Smooth muscle cell (in vitro differentiated cells): ENCODE results near the gene CARS2. TPM values are rescaled to one million over a fixed set of nuclear protein-coding genes. Genes with fewer than 3 reads are reported as not detected.
"Not testable (repeated sequence)": the region's sequence is repeated elsewhere in the genome, so short reads cannot be mapped to it uniquely, and the experiment has no call there.

Experiments
- DNase-seq: peaks from one replicate; lab custom pipeline; 2025; ENCODE audit not compliant: unreplicated experiment; lab: John Stamatoyannopoulos, UW
- H2AFZ ChIP-seq: fragments of 200-600 bp; sonication (generic); 2 replicates; pipeline ENCODE4 v1.6.0; 2016; ENCODE audit warnings: antibody characterized with exemption, low read depth, mild to moderate bottlenecking
- H3F3A ChIP-seq: fragments of 200-600 bp; sonication (generic); 2 replicates; pipeline ENCODE4 v1.6.0; 2017; ENCODE audit warnings: antibody characterized with exemption, low read depth
- H3K27ac ChIP-seq: fragments of 200-600 bp; sonication (generic); 2 replicates; pipeline ENCODE4 v1.5.1; 2016; ENCODE audit warnings: low read depth, mild to moderate bottlenecking
- H3K27me3 ChIP-seq: fragments of 200-600 bp; sonication (generic); 2 replicates; pipeline ENCODE4 v1.6.1; 2016; ENCODE audit warnings: low read depth, mild to moderate bottlenecking
- H3K36me3 ChIP-seq: fragments of 200-600 bp; sonication (generic); 2 replicates; pipeline ENCODE4 v1.5.1; 2016; ENCODE audit warnings: low read depth
- H3K4me1 ChIP-seq: fragments of 200-600 bp; sonication (generic); 2 replicates; pipeline ENCODE4 v1.5.1; 2016; ENCODE audit warnings: low read depth
- H3K4me2 ChIP-seq: fragments of 200-600 bp; sonication (generic); 2 replicates; pipeline ENCODE4 v1.6.0; 2016; ENCODE audit warnings: mild to moderate bottlenecking
- H3K4me3 ChIP-seq: fragments of 200-600 bp; sonication (generic); 2 replicates; pipeline ENCODE4 v1.5.1; 2016; ENCODE audit warnings: mild to moderate bottlenecking
- H3K79me2 ChIP-seq: fragments of 200-600 bp; sonication (generic); 2 replicates; pipeline ENCODE4 v1.6.0; 2016; ENCODE audit warnings: low read depth, mild to moderate bottlenecking
- H3K9ac ChIP-seq: fragments of 200-600 bp; sonication (generic); 2 replicates; pipeline ENCODE4 v1.6.0; 2016; ENCODE audit warnings: low read depth
- H3K9me3 ChIP-seq: fragments of 200-600 bp; sonication (generic); replicated peaks from 2 replicates; pipeline ENCODE4 v1.5.1; 2016; ENCODE audit warnings: low read depth
- H4K20me1 ChIP-seq: fragments of 200-600 bp; sonication (generic); 2 replicates; pipeline ENCODE4 v1.6.0; 2016; ENCODE audit warnings: low read depth
- CTCF ChIP-seq: fragments of 200-600 bp; sonication (generic); IDR thresholded peaks from 2 replicates; pipeline ENCODE4 v1.5.1; 2017; ENCODE audit warnings: borderline replicate concordance, mild to moderate bottlenecking, antibody characterized with exemption; ENCODE audit not compliant: insufficient read depth, poor library complexity, severe bottlenecking
- WGBS: methylation state at CpG from one replicate; pipeline ENCODE4 v1.1.7; 2016; ENCODE audit warnings: low lambda C conversion rate; 5-methylcytosine and 5-hydroxymethylcytosine counted together
- polyA plus RNA-seq: library from polyadenylated mRNA; unstranded; fragments of >200 nt; fragmentation: Nextera tagmentation; extraction: Ambion mirVana; gene quantifications from 2 replicates; pipeline ENCODE4 v1.2.1, GENCODE V29; 2016
- total RNA-seq: library from RNA; depleted of rRNA; stranded (reverse); fragments of >200 nt; gene quantifications from 2 replicates; pipeline ENCODE4 v1.2.3, GENCODE V29; 2014

The CARS2 gene
- total and polyA plus RNA-seq, 2 experiments from 2014 or later, result 37.5 to 71.7 TPM

GRCh38 chr13:110737555-110737954 is 31.6 kb upstream of the CARS2 start:
- Histone ChIP-seq H3K4me3 (no peak overlapping the region), H3K36me3 (no peaks in the 10 kb centered on the region), H3K27ac (no peak overlapping the region), H3K79me2 (no peaks in the 10 kb centered on the region), H3K9ac (no peak overlapping the region), H4K20me1 (no peaks in the 10 kb centered on the region), H3F3A (no peaks in the 10 kb centered on the region), H2AFZ (no peak overlapping the region), H3K4me2 (no peak overlapping the region), H3K4me1 (no peaks in the 10 kb centered on the region), H3K27me3 (no peaks in the 10 kb centered on the region), H3K9me3 (no peaks in the 10 kb centered on the region)
- TF ChIP-seq CTCF, result no peak
- DNase-seq, result no peak

- no peaks in the 10 kb centered on the region for H3K79me2 ChIP-seq
These were observed 28.6 kb upstream of the CARS2 start for GRCh38 chr13:110734561-110734960.

GRCh38 chr13:110731072-110731471 is 25.2 kb upstream of the CARS2 start:
- no peak overlapping the region for H3K9ac ChIP-seq
- H3K79me2 ChIP-seq, result no peaks in the 10 kb centered on the region
- H3K36me3 ChIP-seq, result no peaks in the 10 kb centered on the region
- no peak overlapping the region for H2AFZ ChIP-seq
- no peak for DNase-seq
- no peaks in the 10 kb centered on the region for H3K9me3 ChIP-seq
- H3K4me3 ChIP-seq, result no peak overlapping the region
- no peaks in the 10 kb centered on the region for H4K20me1 ChIP-seq
- no peak for TF ChIP-seq CTCF
- no peak overlapping the region for H3K4me2 ChIP-seq
- H3K27me3 ChIP-seq, result no peaks in the 10 kb centered on the region
- no peaks in the 10 kb centered on the region for H3F3A ChIP-seq
- no peaks in the 10 kb centered on the region for H3K4me1 ChIP-seq
- no peak overlapping the region for H3K27ac ChIP-seq
- WGBS, result 98% methylated on average over 3 of the region's 3 CpGs

More at GRCh38 chr13:110734561-110734960, 28.6 kb upstream of the CARS2 start:
- Histone ChIP-seq H2AFZ (no peak overlapping the region), H3K4me1 (no peaks in the 10 kb centered on the region), H3F3A (no peaks in the 10 kb centered on the region), H4K20me1 (no peaks in the 10 kb centered on the region), H3K9me3 (no peaks in the 10 kb centered on the region), H3K27ac (no peak overlapping the region), H3K4me3 (no peak overlapping the region), H3K36me3 (no peaks in the 10 kb centered on the region), H3K9ac (no peak overlapping the region), H3K27me3 (no peaks in the 10 kb centered on the region), H3K4me2 (no peak overlapping the region)
- WGBS, result 95% methylated on average over 5 of the region's 5 CpGs
- DNase-seq, result no peak
- no peak for TF ChIP-seq CTCF

GRCh38 chr13:110726726-110727125 is 20.8 kb upstream of the CARS2 start:
- DNase-seq, result no peak
- H4K20me1 ChIP-seq, result peaks cover 21% of the 10 kb centered on the region
- H3K4me2 ChIP-seq, result no peak overlapping the region
- H3K4me3 ChIP-seq, result no peak overlapping the region
- WGBS, result 96% methylated on average over 9 of the region's 9 CpGs
- H3K27me3 ChIP-seq, result no peaks in the 10 kb centered on the region
- H3K36me3 ChIP-seq, result no peaks in the 10 kb centered on the region
- peaks cover 6% of the 10 kb centered on the region for H3F3A ChIP-seq
- H2AFZ ChIP-seq, result no peak overlapping the region
- no peak overlapping the region for H3K9ac ChIP-seq
- no peaks in the 10 kb centered on the region for H3K9me3 ChIP-seq
- no peak overlapping the region for H3K27ac ChIP-seq
- H3K4me1 ChIP-seq, result no peaks in the 10 kb centered on the region
- H3K79me2 ChIP-seq, result peaks cover 11% of the 10 kb centered on the region
- TF ChIP-seq CTCF, result no peak

GRCh38 chr13:110726153-110726552 is 20.2 kb upstream of the CARS2 start:
- Histone ChIP-seq H4K20me1 (peaks cover 27% of the 10 kb centered on the region), H3K79me2 (peaks cover 17% of the 10 kb centered on the region)
- not testable (repeated sequence) for H3K27me3 ChIP-seq, H3K27ac ChIP-seq, H3K4me2 ChIP-seq, H3K9ac ChIP-seq, H3K36me3 ChIP-seq, H3F3A ChIP-seq, DNase-seq, H3K4me1 ChIP-seq, H3K9me3 ChIP-seq, H2AFZ ChIP-seq, H3K4me3 ChIP-seq
- whole genome bisulfite sequencing, result 100% methylated on average over 6 of the region's 6 CpGs
